Esophagus squamous epithelium (tissue), 4 donors: ENCODE measurements around the gene S100A7A.

Experiments used
- POLR2A ChIP-seq, 4 donors: fragments of 450-650 bp; IDR thresholded peaks; one replicate each; pipeline ENCODE4 v1.6.1; 2017; ENCODE audit warnings: antibody characterized with exemption in 4 of 4, mild to moderate bottlenecking in 4 of 4, moderate library complexity in 3 of 4
- TF ChIP-seq, protein P1 (sequence below), 6 experiments: fragments of 450-650 bp in 4 of 6; fragments of 200-600 bp in 2 of 6; sonication (generic) in 2 of 6; IDR thresholded peaks; one replicate each; pipeline ENCODE4 v1.5.1; 2016 to 2019; ENCODE audit warnings: antibody characterized with exemption in 6 of 6, mild to moderate bottlenecking in 4 of 6, moderate library complexity in 4 of 6

DNA sequence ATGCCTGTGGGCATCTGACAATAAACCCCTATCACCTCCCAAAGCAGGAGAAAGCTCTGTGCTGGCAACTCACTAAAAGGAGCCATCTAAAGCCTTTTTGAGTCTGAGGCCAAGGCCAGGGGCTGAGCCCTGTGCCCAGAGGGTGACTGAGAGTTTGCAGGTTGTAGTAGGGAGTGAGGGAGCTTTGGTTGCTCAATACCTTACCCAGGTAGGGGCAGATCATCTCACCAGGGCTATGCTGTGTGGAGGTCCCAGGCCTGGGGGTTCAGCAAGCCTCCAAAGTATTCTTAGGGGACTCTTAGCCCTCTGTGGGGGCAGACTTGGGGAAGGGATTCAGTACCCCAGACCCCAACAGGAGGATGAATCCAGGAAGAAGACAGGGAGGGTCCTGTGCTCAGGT, 23.0 kb downstream of the S100A7A start:
- TF ChIP-seq, protein P1, sequence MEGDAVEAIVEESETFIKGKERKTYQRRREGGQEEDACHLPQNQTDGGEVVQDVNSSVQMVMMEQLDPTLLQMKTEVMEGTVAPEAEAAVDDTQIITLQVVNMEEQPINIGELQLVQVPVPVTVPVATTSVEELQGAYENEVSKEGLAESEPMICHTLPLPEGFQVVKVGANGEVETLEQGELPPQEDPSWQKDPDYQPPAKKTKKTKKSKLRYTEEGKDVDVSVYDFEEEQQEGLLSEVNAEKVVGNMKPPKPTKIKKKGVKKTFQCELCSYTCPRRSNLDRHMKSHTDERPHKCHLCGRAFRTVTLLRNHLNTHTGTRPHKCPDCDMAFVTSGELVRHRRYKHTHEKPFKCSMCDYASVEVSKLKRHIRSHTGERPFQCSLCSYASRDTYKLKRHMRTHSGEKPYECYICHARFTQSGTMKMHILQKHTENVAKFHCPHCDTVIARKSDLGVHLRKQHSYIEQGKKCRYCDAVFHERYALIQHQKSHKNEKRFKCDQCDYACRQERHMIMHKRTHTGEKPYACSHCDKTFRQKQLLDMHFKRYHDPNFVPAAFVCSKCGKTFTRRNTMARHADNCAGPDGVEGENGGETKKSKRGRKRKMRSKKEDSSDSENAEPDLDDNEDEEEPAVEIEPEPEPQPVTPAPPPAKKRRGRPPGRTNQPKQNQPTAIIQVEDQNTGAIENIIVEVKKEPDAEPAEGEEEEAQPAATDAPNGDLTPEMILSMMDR (IDR thresholded peaks at IDR 0.05), result no peak
- no peak for TF ChIP-seq POLR2A (IDR thresholded peaks at IDR 0.05)
